Mammary epithelial cell (primary cell): ENCODE results near the gene PDE3B.

Experiments used
- CTCF ChIP-seq, 2 donors: IDR thresholded peaks in 1 of 2; conservative IDR thresholded peaks in 1 of 2; 2 replicates each; pipeline ENCODE4 v1.5.1; 2011 to 2012; ENCODE audit warnings: inconsistent platforms in 2 of 2, low read length in 2 of 2, mild to moderate bottlenecking in 2 of 2, control low read depth in 1 of 2, low read depth in 1 of 2; ENCODE audit not compliant: insufficient read depth in 1 of 2; ENCODE audit errors: extremely low read depth in 1 of 2
- EZH2 ChIP-seq: IDR thresholded peaks from 2 replicates; pipeline ENCODE4 v1.6.1; 2012; ENCODE audit warnings: low read length, inconsistent platforms, borderline replicate concordance

- TF ChIP-seq CTCF (conservative IDR thresholded peaks at IDR 0.05 in 1 of 2, IDR thresholded peaks at IDR 0.05 in 1 of 2; ENCODE audit: extremely low read depth in 1 of 2, insufficient read depth in 1 of 2, low read depth in 1 of 2, low read length in 2 of 2), result no peak
- TF ChIP-seq EZH2, result no peak
Measured at GRCh38 chr11:14618060-14618459, 25.5 kb upstream of the PDE3B start.
